Measurements from ENCODE around the gene SCNN1G.

Gene SCNN1G

GRCh38 chr16:23257682-23258081 lies 75.1 kb downstream of the SCNN1G start:
- Histone ChIP-seq H3K4me1 (ENCODE audit: control insufficient read depth in 2 of 2, insufficient read depth in 2 of 2, low read length in 2 of 2) (peaks cover 6 to 39% of the 10 kb centered on the region in 2 donors), H3K27me3 (ENCODE audit: control insufficient read depth in 2 of 2, insufficient read depth in 2 of 2, low read length in 2 of 2) (no peaks in the 10 kb centered on the region), H3K9ac (ENCODE audit: low read depth in 1 of 2, low read length in 2 of 2) (peak overlapping the region in 1 of 2 donors; percentile 46), H3K4me3 (ENCODE audit: low read length in 2 of 2) (no peak overlapping the region), H3K36me3 (ENCODE audit: control insufficient read depth in 2 of 2, insufficient read depth in 2 of 2, low read length in 2 of 2) (no peaks in the 10 kb centered on the region), H3K9me3 (ENCODE audit: control insufficient read depth in 2 of 2, low read length in 2 of 2) (no peaks in the 10 kb centered on the region), H3K27ac (ENCODE audit: low read depth in 2 of 2, low read length in 2 of 2) (peak overlapping the region; percentile 56 to 91)

DNA sequence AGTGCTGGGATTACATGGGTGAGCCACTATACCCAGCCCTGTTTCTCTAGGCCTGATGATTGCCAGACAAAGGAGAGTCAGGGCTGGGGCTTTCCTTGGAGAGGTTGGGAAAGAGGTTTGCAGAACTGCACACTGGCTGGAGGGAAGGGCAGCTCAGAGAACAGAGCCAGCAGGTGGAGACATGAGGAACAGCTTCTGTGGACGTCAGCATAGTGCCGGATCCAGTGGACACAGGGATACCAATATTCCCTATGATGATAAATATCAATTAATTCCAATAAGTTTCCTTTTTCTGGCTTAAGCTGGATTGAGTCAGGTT lies 76.3 kb downstream of the SCNN1G start:
- Histone ChIP-seq H3K27ac (ENCODE audit: low read depth in 2 of 2, low read length in 2 of 2) (peak overlapping the region in 1 of 2 donors; percentile 91), H3K9ac (ENCODE audit: low read depth in 1 of 2, low read length in 2 of 2) (peak overlapping the region in 1 of 2 donors; percentile 57), H3K4me1 (ENCODE audit: control insufficient read depth in 2 of 2, insufficient read depth in 2 of 2, low read length in 2 of 2) (peaks cover 6 to 39% of the 10 kb centered on the region in 2 donors), H3K9me3 (ENCODE audit: control insufficient read depth in 2 of 2, low read length in 2 of 2) (no peaks in the 10 kb centered on the region), H3K36me3 (ENCODE audit: control insufficient read depth in 2 of 2, insufficient read depth in 2 of 2, low read length in 2 of 2) (no peaks in the 10 kb centered on the region), H3K4me3 (ENCODE audit: low read length in 2 of 2) (no peak overlapping the region), H3K27me3 (ENCODE audit: control insufficient read depth in 2 of 2, insufficient read depth in 2 of 2, low read length in 2 of 2) (no peaks in the 10 kb centered on the region)

Data from mucosa of rectum (tissue), 2 donors.